GM12872 (cell line): ENCODE measurements around the gene NOM1.

Experiments used
- CTCF ChIP-seq: IDR thresholded peaks from 3 replicates; pipeline ENCODE4 v1.5.1; 2011; ENCODE audit warnings: low read depth, mild to moderate bottlenecking, low read length, moderate library complexity; ENCODE audit not compliant: insufficient read depth

NOM1 gene

DNA sequence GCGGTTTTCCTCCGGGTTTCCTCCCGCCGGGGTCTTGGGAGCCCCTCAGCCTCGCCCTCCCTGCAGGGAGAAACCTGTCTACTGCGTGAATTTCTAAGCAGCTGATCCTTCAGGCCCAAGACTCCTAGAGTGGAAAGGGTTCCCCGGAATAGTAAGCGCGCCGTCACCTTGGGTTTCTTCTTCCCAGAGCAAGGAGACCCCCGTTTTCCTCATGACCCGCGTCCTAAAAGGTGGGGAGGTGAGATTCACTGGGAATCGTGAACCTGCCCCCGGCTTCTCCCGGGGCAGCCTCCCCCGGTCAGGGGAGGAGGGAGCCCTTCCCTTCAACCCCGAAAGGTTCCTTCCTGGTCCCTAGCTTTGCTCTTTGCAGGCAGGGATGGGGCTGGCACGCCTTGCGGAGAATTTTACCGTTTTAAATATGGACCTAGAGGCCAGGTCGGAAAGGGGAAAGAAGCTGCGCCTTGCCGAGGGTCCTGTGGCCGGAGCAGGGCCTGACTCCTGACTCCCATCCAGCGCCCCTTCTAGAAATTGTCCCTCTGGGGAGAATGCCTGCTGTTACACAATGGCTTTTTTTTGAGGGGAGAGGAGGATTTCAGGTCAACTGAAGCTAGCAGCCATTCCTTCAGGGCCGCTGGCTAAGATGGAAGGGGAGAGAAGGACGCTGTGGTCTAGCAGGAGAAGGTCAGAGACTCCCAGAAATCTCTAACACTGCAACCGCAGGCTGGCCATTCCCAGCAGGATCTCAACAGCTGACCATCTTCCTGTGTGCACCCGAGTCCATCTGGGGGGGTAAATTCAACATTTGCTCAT lies 72.6 kb downstream of the NOM1 start:
- TF ChIP-seq CTCF, result no peak
